ENCODE results near the gene TESMIN.

TESMIN gene

GRCh38 chr11:68683536-68684384, 67.6 kb downstream of the TESMIN start:
- in situ Hi-C loops (cut with MboI; ENCODE audit: low sequenced_read_pairs, unreplicated experiment): no loop called here
- TF ChIP-seq CTCF (IDR thresholded peaks at IDR 0.05; ENCODE audit: borderline replicate concordance, control extremely low read depth, extremely low read depth, insufficient read depth, missing control alignments): no peak
- no peak for DNase-seq (ENCODE audit: low spot score)

- in situ Hi-C loops (cut with MboI; ENCODE audit: low sequenced_read_pairs, unreplicated experiment): no loop called here
- no peak for TF ChIP-seq CTCF (IDR thresholded peaks at IDR 0.05; ENCODE audit: borderline replicate concordance, control extremely low read depth, extremely low read depth, insufficient read depth, missing control alignments)
Measured at GRCh38 chr11:68683121-68683520, 68.2 kb downstream of the TESMIN start.

GRCh38 chr11:68682531-68682961, 68.8 kb downstream of the TESMIN start:
- in situ Hi-C loops (cut with MboI; ENCODE audit: low sequenced_read_pairs, unreplicated experiment): no loop called here
- DNase-seq (ENCODE audit: low spot score): no peak
- no peak for TF ChIP-seq CTCF (IDR thresholded peaks at IDR 0.05; ENCODE audit: borderline replicate concordance, control extremely low read depth, extremely low read depth, insufficient read depth, missing control alignments)

More at GRCh38 chr11:68683121-68683520, 68.2 kb downstream of the TESMIN start:
- no peak for DNase-seq (ENCODE audit: low spot score)

- TF ChIP-seq CTCF (IDR thresholded peaks at IDR 0.05; ENCODE audit: borderline replicate concordance, control extremely low read depth, extremely low read depth, insufficient read depth, missing control alignments): no peak
- in situ Hi-C loops (cut with MboI; ENCODE audit: low sequenced_read_pairs, unreplicated experiment): no loop called here
- no peak for DNase-seq (ENCODE audit: low spot score)
Measured at GRCh38 chr11:68680541-68681231, 70.6 kb downstream of the TESMIN start.

GRCh38 chr11:68678031-68678441, 73.3 kb downstream of the TESMIN start:
- no peak for TF ChIP-seq CTCF (IDR thresholded peaks at IDR 0.05; ENCODE audit: borderline replicate concordance, control extremely low read depth, extremely low read depth, insufficient read depth, missing control alignments)
- in situ Hi-C loops (cut with MboI; ENCODE audit: low sequenced_read_pairs, unreplicated experiment): no loop called here
- no peak for DNase-seq (ENCODE audit: low spot score)

- in situ Hi-C loops (cut with MboI; ENCODE audit: low sequenced_read_pairs, unreplicated experiment): no loop called here
- TF ChIP-seq CTCF (IDR thresholded peaks at IDR 0.05; ENCODE audit: borderline replicate concordance, control extremely low read depth, extremely low read depth, insufficient read depth, missing control alignments): no peak
- DNase-seq (ENCODE audit: low spot score): no peak
Measured at GRCh38 chr11:68677432-68677831, 73.9 kb downstream of the TESMIN start.

Data from GM13976 (cell line).